Liver (tissue), 9 donors: ENCODE data around the gene MSX2. TPM values are rescaled to one million over a fixed set of nuclear protein-coding genes. Genes with fewer than 3 reads are reported as not detected.
"Not testable (repeated sequence)": the region's sequence is repeated elsewhere in the genome, so short reads cannot be mapped to it uniquely, and the experiment has no call there.

Experiments used
- DNase-seq: peaks from one replicate; pipeline ENCODE4 v3.0.0-alpha.2; 2017; ENCODE audit warnings: low spot score
- H3K27ac ChIP-seq, 2 donors: one replicate each; pipeline ENCODE4 v1.7.0; 2013; ENCODE audit warnings: inconsistent platforms in 2 of 2, low read length in 2 of 2, control low read depth in 1 of 2, low read depth in 1 of 2, mild to moderate bottlenecking in 1 of 2
- H3K27me3 ChIP-seq, 4 donors: one replicate each; pipeline versions ENCODE4 v1.6.1 to v1.7.0; 2013; ENCODE audit warnings: low read length in 3 of 4, inconsistent platforms in 1 of 4, mild to moderate bottlenecking in 1 of 4, moderate library complexity in 1 of 4; ENCODE audit not compliant: control insufficient read depth in 4 of 4, insufficient read depth in 4 of 4
- H3K36me3 ChIP-seq, 4 donors: one replicate each; pipeline versions ENCODE4 v1.6.1 to v1.7.0; 2013; ENCODE audit warnings: low read length in 3 of 4, mild to moderate bottlenecking in 3 of 4, low read depth in 1 of 4, moderate library complexity in 1 of 4; ENCODE audit not compliant: control insufficient read depth in 4 of 4, insufficient read depth in 3 of 4
- H3K4me1 ChIP-seq, 4 donors: one replicate each; pipeline versions ENCODE4 v1.6.1 to v1.7.0; 2013; ENCODE audit warnings: low read length in 3 of 4, mild to moderate bottlenecking in 3 of 4, moderate library complexity in 1 of 4; ENCODE audit not compliant: control insufficient read depth in 4 of 4, insufficient read depth in 4 of 4
- H3K4me3 ChIP-seq, 3 donors: one replicate each; pipeline versions ENCODE4 v1.6.1 to v1.7.0; 2013; ENCODE audit warnings: low read length in 3 of 3, control low read depth in 1 of 3, low read depth in 1 of 3, mild to moderate bottlenecking in 1 of 3
- H3K9ac ChIP-seq, 2 donors: one replicate each; pipeline ENCODE4 v1.7.0; 2013; ENCODE audit warnings: low read length in 2 of 2, mild to moderate bottlenecking in 2 of 2, moderate library complexity in 2 of 2, control low read depth in 1 of 2, low read depth in 1 of 2
- H3K9me3 ChIP-seq, 4 donors: one replicate each; pipeline versions ENCODE4 v1.6.1 to v1.7.0; 2013; ENCODE audit warnings: low read length in 3 of 4; ENCODE audit not compliant: control insufficient read depth in 4 of 4
- EGR1 ChIP-seq, 2 donors: IDR thresholded peaks; 2 replicates each; pipeline ENCODE4 v1.6.1; 2016 to 2018; ENCODE audit warnings: antibody characterized with exemption in 2 of 2, low read depth in 2 of 2
- FOXA1 ChIP-seq: IDR thresholded peaks from 2 replicates; pipeline ENCODE4 v1.6.1; 2016; ENCODE audit warnings: antibody characterized with exemption
- GABPA ChIP-seq, 2 donors: IDR thresholded peaks in 1 of 2; conservative IDR thresholded peaks in 1 of 2; 2 replicates each; pipeline ENCODE4 v1.6.1; 2016; ENCODE audit warnings: antibody characterized with exemption in 2 of 2, mild to moderate bottlenecking in 1 of 2, moderate library complexity in 1 of 2
- HNF4A ChIP-seq, 2 donors: conservative IDR thresholded peaks; 2 replicates each; pipeline ENCODE4 v1.6.1; 2016; ENCODE audit warnings: antibody characterized with exemption in 2 of 2, mild to moderate bottlenecking in 2 of 2
- HNF4G ChIP-seq: IDR thresholded peaks from 2 replicates; pipeline ENCODE4 v1.6.1; 2016; ENCODE audit warnings: antibody characterized with exemption
- NR2F2 ChIP-seq: IDR thresholded peaks from 2 replicates; pipeline ENCODE4 v1.6.1; 2016; ENCODE audit warnings: antibody characterized with exemption
- RAD21 ChIP-seq, 2 donors: IDR thresholded peaks; 2 replicates each; pipeline ENCODE4 v1.6.1; 2016; ENCODE audit warnings: antibody characterized with exemption in 2 of 2, mild to moderate bottlenecking in 2 of 2
- RXRA ChIP-seq, 2 donors: IDR thresholded peaks; 2 replicates each; pipeline ENCODE4 v1.6.1; 2017 to 2018; ENCODE audit warnings: antibody characterized with exemption in 2 of 2, mild to moderate bottlenecking in 1 of 2
- SP1 ChIP-seq: IDR thresholded peaks from 2 replicates; pipeline ENCODE4 v1.6.1; 2018; ENCODE audit warnings: antibody characterized with exemption, mild to moderate bottlenecking
- TAF1 ChIP-seq: conservative IDR thresholded peaks from 2 replicates; pipeline ENCODE4 v1.6.1; 2016; ENCODE audit warnings: antibody characterized with exemption, mild to moderate bottlenecking
- YY1 ChIP-seq: IDR thresholded peaks from 2 replicates; pipeline ENCODE4 v1.6.1; 2016; ENCODE audit warnings: antibody characterized with exemption, mild to moderate bottlenecking
- whole genome bisulfite sequencing: extraction: QIAGEN DNeasy Blood & Tissue Kit; methylation state at CpG from one replicate; pipeline ENCODE4 v1.1.7; 2013; 5-methylcytosine and 5-hydroxymethylcytosine counted together
- polyA plus RNA-seq, 2 donors: library from polyadenylated mRNA; stranded (reverse) in 1 of 2; unstranded in 1 of 2; fragments of 200-250 nt in 1 of 2; fragments of >200 nt in 1 of 2; fragmentation: Nextera tagmentation in 1 of 2; extraction: Ambion mirVana in 1 of 2; gene quantifications; one replicate each; pipeline versions ENCODE4 v1.2.1 to v1.2.3, GENCODE V29; 2013 to 2015
- total RNA-seq, 2 donors: library from RNA; depleted of rRNA; stranded (reverse); fragments of >200 nt; gene quantifications; one replicate each; pipeline ENCODE4 v1.2.3, GENCODE V29; 2014
- TF ChIP-seq, protein P1 (sequence below): IDR thresholded peaks from 2 replicates; pipeline ENCODE4 v1.6.1; 2016; ENCODE audit warnings: antibody characterized with exemption
- TF ChIP-seq, protein P2 (sequence below): IDR thresholded peaks from 2 replicates; pipeline ENCODE4 v1.6.1; 2016; ENCODE audit warnings: antibody characterized with exemption, mild to moderate bottlenecking
- TF ChIP-seq, protein P3 (sequence below): IDR thresholded peaks from 2 replicates; pipeline ENCODE4 v1.6.1; 2016; ENCODE audit warnings: antibody characterized with exemption
- TF ChIP-seq, protein P4 (sequence below): IDR thresholded peaks from 2 replicates; pipeline ENCODE4 v1.6.1; 2016; ENCODE audit warnings: antibody characterized with exemption
- TF ChIP-seq, protein P5 (sequence below): fragments of 150-350 bp; IDR thresholded peaks from 2 replicates; pipeline ENCODE4 v1.5.1; 2017; ENCODE audit warnings: improper control_type of control experiment, low read depth, low read length; ENCODE audit not compliant: missing input control
- donor health status: healthy.
- donor health status: healthy.
- donor health status: healthy.
- donor health status: healthy.
- donor health status: healthy.

The MSX2 gene
- total and polyA plus RNA-seq, 4 donors, result 0.08 to 0.09 TPM; not detected in 2

DNA sequence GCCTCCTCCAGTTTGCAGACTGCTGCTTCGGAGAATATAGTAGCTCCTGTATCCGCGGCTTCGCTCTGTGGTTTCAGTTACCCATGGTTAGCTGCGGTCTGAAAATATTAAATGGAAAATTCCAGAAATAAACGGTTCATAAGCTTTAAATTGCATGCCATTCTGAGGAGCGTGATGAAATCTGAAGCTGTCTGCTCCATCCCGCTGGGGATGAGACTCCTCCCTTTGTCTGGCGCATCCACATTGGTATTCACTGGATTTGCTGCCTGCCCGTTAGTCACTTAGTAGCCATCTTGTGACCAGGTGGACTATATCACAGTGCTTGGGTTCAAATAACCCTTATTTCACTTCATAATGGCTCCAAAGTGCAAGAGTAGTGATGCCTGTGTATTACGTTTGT, 36.3 kb downstream of the MSX2 start:
- no peak for DNase-seq
- Histone ChIP-seq H3K4me3 (no peak overlapping the region), H3K9ac (no peak overlapping the region), H3K9me3 (no peaks in the 10 kb centered on the region), H3K4me1 (no peaks in the 10 kb centered on the region), H3K27me3 (peaks cover 0 to 2% (median 0%) of the 10 kb centered on the region in 4 donors), H3K27ac (no peak overlapping the region), H3K36me3 (no peaks in the 10 kb centered on the region)
- TF ChIP-seq, protein P1, sequence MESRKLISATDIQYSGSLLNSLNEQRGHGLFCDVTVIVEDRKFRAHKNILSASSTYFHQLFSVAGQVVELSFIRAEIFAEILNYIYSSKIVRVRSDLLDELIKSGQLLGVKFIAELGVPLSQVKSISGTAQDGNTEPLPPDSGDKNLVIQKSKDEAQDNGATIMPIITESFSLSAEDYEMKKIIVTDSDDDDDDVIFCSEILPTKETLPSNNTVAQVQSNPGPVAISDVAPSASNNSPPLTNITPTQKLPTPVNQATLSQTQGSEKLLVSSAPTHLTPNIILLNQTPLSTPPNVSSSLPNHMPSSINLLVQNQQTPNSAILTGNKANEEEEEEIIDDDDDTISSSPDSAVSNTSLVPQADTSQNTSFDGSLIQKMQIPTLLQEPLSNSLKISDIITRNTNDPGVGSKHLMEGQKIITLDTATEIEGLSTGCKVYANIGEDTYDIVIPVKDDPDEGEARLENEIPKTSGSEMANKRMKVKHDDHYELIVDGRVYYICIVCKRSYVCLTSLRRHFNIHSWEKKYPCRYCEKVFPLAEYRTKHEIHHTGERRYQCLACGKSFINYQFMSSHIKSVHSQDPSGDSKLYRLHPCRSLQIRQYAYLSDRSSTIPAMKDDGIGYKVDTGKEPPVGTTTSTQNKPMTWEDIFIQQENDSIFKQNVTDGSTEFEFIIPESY, result no peak
- no peak for TF ChIP-seq SP1
- no peak for TF ChIP-seq TAF1
- no peak for TF ChIP-seq NR2F2
- TF ChIP-seq, protein P2, sequence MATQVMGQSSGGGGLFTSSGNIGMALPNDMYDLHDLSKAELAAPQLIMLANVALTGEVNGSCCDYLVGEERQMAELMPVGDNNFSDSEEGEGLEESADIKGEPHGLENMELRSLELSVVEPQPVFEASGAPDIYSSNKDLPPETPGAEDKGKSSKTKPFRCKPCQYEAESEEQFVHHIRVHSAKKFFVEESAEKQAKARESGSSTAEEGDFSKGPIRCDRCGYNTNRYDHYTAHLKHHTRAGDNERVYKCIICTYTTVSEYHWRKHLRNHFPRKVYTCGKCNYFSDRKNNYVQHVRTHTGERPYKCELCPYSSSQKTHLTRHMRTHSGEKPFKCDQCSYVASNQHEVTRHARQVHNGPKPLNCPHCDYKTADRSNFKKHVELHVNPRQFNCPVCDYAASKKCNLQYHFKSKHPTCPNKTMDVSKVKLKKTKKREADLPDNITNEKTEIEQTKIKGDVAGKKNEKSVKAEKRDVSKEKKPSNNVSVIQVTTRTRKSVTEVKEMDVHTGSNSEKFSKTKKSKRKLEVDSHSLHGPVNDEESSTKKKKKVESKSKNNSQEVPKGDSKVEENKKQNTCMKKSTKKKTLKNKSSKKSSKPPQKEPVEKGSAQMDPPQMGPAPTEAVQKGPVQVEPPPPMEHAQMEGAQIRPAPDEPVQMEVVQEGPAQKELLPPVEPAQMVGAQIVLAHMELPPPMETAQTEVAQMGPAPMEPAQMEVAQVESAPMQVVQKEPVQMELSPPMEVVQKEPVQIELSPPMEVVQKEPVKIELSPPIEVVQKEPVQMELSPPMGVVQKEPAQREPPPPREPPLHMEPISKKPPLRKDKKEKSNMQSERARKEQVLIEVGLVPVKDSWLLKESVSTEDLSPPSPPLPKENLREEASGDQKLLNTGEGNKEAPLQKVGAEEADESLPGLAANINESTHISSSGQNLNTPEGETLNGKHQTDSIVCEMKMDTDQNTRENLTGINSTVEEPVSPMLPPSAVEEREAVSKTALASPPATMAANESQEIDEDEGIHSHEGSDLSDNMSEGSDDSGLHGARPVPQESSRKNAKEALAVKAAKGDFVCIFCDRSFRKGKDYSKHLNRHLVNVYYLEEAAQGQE, result no peak
- no peak for TF ChIP-seq EGR1 (IDR thresholded peaks at IDR 0.05; ENCODE audit: low read depth in 2 of 2)
- TF ChIP-seq RXRA (IDR thresholded peaks at IDR 0.05), result no peak
- TF ChIP-seq RAD21 (IDR thresholded peaks at IDR 0.05), result no peak
- TF ChIP-seq HNF4G, result no peak
- no peak for TF ChIP-seq FOXA1
- TF ChIP-seq, protein P3, sequence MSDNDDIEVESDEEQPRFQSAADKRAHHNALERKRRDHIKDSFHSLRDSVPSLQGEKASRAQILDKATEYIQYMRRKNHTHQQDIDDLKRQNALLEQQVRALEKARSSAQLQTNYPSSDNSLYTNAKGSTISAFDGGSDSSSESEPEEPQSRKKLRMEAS, result no peak
- TF ChIP-seq, protein P4, sequence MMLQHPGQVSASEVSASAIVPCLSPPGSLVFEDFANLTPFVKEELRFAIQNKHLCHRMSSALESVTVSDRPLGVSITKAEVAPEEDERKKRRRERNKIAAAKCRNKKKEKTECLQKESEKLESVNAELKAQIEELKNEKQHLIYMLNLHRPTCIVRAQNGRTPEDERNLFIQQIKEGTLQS, result no peak
- TF ChIP-seq HNF4A (conservative IDR thresholded peaks at IDR 0.05), result no peak
- TF ChIP-seq, protein P5, sequence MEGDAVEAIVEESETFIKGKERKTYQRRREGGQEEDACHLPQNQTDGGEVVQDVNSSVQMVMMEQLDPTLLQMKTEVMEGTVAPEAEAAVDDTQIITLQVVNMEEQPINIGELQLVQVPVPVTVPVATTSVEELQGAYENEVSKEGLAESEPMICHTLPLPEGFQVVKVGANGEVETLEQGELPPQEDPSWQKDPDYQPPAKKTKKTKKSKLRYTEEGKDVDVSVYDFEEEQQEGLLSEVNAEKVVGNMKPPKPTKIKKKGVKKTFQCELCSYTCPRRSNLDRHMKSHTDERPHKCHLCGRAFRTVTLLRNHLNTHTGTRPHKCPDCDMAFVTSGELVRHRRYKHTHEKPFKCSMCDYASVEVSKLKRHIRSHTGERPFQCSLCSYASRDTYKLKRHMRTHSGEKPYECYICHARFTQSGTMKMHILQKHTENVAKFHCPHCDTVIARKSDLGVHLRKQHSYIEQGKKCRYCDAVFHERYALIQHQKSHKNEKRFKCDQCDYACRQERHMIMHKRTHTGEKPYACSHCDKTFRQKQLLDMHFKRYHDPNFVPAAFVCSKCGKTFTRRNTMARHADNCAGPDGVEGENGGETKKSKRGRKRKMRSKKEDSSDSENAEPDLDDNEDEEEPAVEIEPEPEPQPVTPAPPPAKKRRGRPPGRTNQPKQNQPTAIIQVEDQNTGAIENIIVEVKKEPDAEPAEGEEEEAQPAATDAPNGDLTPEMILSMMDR, result no peak
- no peak for TF ChIP-seq GABPA (IDR thresholded peaks at IDR 0.05 in 1 of 2, conservative IDR thresholded peaks at IDR 0.05 in 1 of 2)
- no peak for TF ChIP-seq YY1
- WGBS, result 89% methylated on average over 11 of the region's 11 CpGs

DNA sequence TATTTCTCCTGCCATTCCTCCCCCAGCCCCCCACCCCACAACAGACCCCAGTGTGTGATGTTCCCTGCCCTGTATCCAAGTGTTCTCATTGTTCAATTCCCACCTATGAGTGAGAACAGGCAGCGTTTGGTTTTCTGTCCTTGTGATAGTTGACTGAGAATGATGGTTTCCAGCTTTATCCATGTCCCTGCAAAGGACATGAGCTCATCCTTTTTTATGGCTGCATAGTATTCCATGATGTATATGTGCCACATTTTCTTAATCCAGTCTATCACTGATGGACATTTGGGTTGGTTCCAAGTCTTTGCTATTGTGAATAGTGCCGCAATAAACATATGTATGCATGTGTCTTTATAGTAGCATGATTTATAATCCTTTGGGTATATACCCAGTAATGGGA, 37.0 kb downstream of the MSX2 start:
- not testable (repeated sequence) for H3K36me3 ChIP-seq, DNase-seq, H3K9ac ChIP-seq, H3K4me3 ChIP-seq, H3K9me3 ChIP-seq, H3K27me3 ChIP-seq, H3K27ac ChIP-seq, H3K4me1 ChIP-seq
- WGBS, result 66% methylated on average over 1 of the region's 2 CpGs
